Islet of Langerhans (tissue), 1 donor: ENCODE results near the gene ROS1.

ENCODE experiments used
- FAIRE-seq: peaks from one replicate; lab custom pipeline; 2011; peaks lifted over from hg19 to GRCh38; lab: Jason Lieb, UNC

The ROS1 gene

GRCh38 chr6:117440706-117441525 is 15.2 kb upstream of the ROS1 start:
- FAIRE-seq, result no peak

GRCh38 chr6:117432273-117432672 is 6.5 kb upstream of the ROS1 start:
- no peak for FAIRE-seq

- FAIRE-seq, result no peak
Measured at GRCh38 chr6:117423754-117424153, 2.0 kb downstream of the ROS1 start.

- FAIRE-seq, result no peak
Measured at GRCh38 chr6:117418320-117418719, 7.4 kb downstream of the ROS1 start.

- no peak for FAIRE-seq
Measured at GRCh38 chr6:117417851-117418250, 7.9 kb downstream of the ROS1 start.

GRCh38 chr6:117414770-117415169 is 11.0 kb downstream of the ROS1 start:
- FAIRE-seq, result no peak

GRCh38 chr6:117411474-117411873 is 14.3 kb downstream of the ROS1 start:
- FAIRE-seq, result no peak

GRCh38 chr6:117409863-117410262 is 15.9 kb downstream of the ROS1 start:
- FAIRE-seq, result no peak

GRCh38 chr6:117409420-117409819 is 16.3 kb downstream of the ROS1 start:
- FAIRE-seq, result no peak

- FAIRE-seq, result no peak
Measured at GRCh38 chr6:117404548-117404947, 21.2 kb downstream of the ROS1 start.

GRCh38 chr6:117401799-117402198 is 23.9 kb downstream of the ROS1 start:
- no peak for FAIRE-seq

GRCh38 chr6:117399924-117400323 is 25.8 kb downstream of the ROS1 start:
- FAIRE-seq, result no peak

GRCh38 chr6:117399126-117399525 is 26.6 kb downstream of the ROS1 start:
- FAIRE-seq, result no peak

- FAIRE-seq, result no peak
Measured at GRCh38 chr6:117397536-117398227, 28.1 kb downstream of the ROS1 start.

GRCh38 chr6:117396228-117396627 is 29.5 kb downstream of the ROS1 start:
- no peak for FAIRE-seq

- FAIRE-seq, result no peak
Measured at GRCh38 chr6:117395164-117395563, 30.6 kb downstream of the ROS1 start.

GRCh38 chr6:117393045-117393444 is 32.7 kb downstream of the ROS1 start:
- FAIRE-seq, result no peak

GRCh38 chr6:117391874-117392583 is 33.7 kb downstream of the ROS1 start:
- FAIRE-seq, result no peak

GRCh38 chr6:117389227-117390057 is 36.3 kb downstream of the ROS1 start:
- FAIRE-seq, result no peak

GRCh38 chr6:117387454-117387974 is 38.2 kb downstream of the ROS1 start:
- FAIRE-seq, result no peak

GRCh38 chr6:117384659-117385058 is 41.1 kb downstream of the ROS1 start:
- no peak for FAIRE-seq

- FAIRE-seq, result no peak
Measured at GRCh38 chr6:117381749-117382148, 44.0 kb downstream of the ROS1 start.
